Natural killer cell (primary cell): Measurements from ENCODE around the gene ASIC1. TPM values are rescaled to one million over a fixed set of nuclear protein-coding genes. Genes with fewer than 3 reads are reported as not detected.

ENCODE experiments used
- ATAC-seq, 3 donors: fragments of 150-1000 bp in 2 of 3; fragments of 200-7000 bp in 1 of 3; cut with Tn5 transposase; 1 replicate in 1 of 3; 2 replicates in 2 of 3; pipeline ENCODE4 v1.10.0; 2021; ENCODE audit warnings: mild to moderate bottlenecking in 2 of 3, moderate library complexity in 2 of 3
- DNase-seq, 2 donors: peaks; one replicate each; pipeline versions ENCODE4 v3.0.0 to v3.0.0-alpha.2; 2013 to 2021; ENCODE audit warnings: mixed read lengths in 1 of 2
- H3K27ac ChIP-seq: one replicate; pipeline ENCODE4 v1.5.1; 2013; ENCODE audit warnings: mild to moderate bottlenecking, low read length
- H3K27me3 ChIP-seq: one replicate; pipeline ENCODE4 v1.6.1; 2013; ENCODE audit warnings: low read length; ENCODE audit not compliant: control insufficient read depth, insufficient read depth
- H3K36me3 ChIP-seq: one replicate; pipeline ENCODE4 v1.6.1; 2013; ENCODE audit warnings: low read length; ENCODE audit not compliant: control insufficient read depth, insufficient read depth
- H3K4me1 ChIP-seq: one replicate; pipeline ENCODE4 v1.6.1; 2013; ENCODE audit warnings: low read length; ENCODE audit not compliant: control insufficient read depth, insufficient read depth
- H3K4me3 ChIP-seq: one replicate; pipeline ENCODE4 v1.5.1; 2013; ENCODE audit warnings: low read length
- H3K9me3 ChIP-seq: one replicate; pipeline ENCODE4 v1.6.1; 2013; ENCODE audit warnings: low read length; ENCODE audit not compliant: control insufficient read depth, insufficient read depth
- H3K27ac Mint-ChIP-seq, 2 donors: one replicate each; pipeline ENCODE4 v1.8.0; 2022; ENCODE audit warnings: mild to moderate bottlenecking in 2 of 2, mixed read lengths in 2 of 2, moderate library complexity in 1 of 2
- H3K27me3 Mint-ChIP-seq, 2 donors: one replicate each; pipeline ENCODE4 v1.8.0; 2022; ENCODE audit warnings: low read depth in 2 of 2, mixed read lengths in 2 of 2
- H3K36me3 Mint-ChIP-seq: one replicate; pipeline ENCODE4 v1.8.0; 2022; ENCODE audit warnings: mixed read lengths
- H3K4me1 Mint-ChIP-seq, 2 donors: one replicate each; pipeline ENCODE4 v1.8.0; 2022; ENCODE audit warnings: mixed read lengths in 2 of 2
- H3K4me3 Mint-ChIP-seq: one replicate; pipeline ENCODE4 v1.8.0; 2022; ENCODE audit warnings: mild to moderate bottlenecking, moderate library complexity, mixed read lengths
- H3K9me3 Mint-ChIP-seq, 2 donors: one replicate each; pipeline ENCODE4 v1.8.0; 2022; ENCODE audit warnings: mixed read lengths in 2 of 2
- WGBS: methylation state at CpG from one replicate; pipeline ENCODE4 v1.1.7; 2013; ENCODE audit warnings: missing lambda C conversion rate; ENCODE audit not compliant: insufficient coverage; 5-methylcytosine and 5-hydroxymethylcytosine counted together
- intact Hi-C: fragments of 100-400 bp; cut with micrococcal nuclease; formaldehyde crosslinking; loops from one replicate; pipeline ENCODE4 v1.14.2; 2022
- total RNA-seq, 4 donors: library from RNA; stranded (reverse); fragments of 120-200 nt in 1 of 4; gene quantifications; one replicate each; pipeline versions ENCODE4 v1.2.3 to v1.2.4, GENCODE V29; 2013 to 2022
- TF ChIP-seq, protein P1 (sequence below): fragments of 200-600 bp; IDR thresholded peaks from one replicate; pipeline ENCODE4 v1.8.0; 2022; ENCODE audit warnings: antibody characterized with exemption

The ASIC1 gene
- total RNA-seq, 3 donors from 2014 or later (not counting 1 experiment from before 2014, with no cell fraction given) = 0.21 TPM; not detected in 2

DNA sequence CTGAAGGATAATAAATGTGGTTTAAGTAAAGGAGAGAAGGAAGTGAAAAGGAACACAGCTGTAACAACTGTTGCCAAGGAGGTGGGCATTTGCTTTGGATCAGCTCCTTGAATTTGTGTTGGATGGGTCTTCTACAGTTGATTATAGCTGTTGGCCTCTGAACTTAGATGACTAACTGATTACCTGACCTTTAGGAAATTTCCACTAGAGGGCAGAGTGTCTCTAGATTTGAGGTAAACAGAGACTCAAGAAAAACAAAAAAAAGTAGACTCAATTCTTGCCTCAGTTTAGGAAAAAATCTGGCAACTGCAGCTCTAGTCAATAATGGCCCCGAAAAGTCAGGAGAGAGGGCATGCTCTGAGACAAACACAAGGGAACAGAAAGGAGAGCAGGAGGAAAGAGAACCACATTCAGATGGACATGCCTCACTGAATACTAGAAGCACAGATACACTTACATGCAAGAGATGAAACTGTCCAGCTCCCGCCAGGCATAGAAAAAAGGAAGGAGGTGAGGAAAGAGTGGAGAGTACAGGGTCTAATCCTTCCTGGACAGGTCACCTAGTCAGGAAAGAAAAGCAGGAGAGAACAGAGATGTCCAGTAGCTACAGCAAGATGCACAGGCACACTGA, 75.2 kb downstream of the ASIC1 start:
- TF ChIP-seq, protein P1, sequence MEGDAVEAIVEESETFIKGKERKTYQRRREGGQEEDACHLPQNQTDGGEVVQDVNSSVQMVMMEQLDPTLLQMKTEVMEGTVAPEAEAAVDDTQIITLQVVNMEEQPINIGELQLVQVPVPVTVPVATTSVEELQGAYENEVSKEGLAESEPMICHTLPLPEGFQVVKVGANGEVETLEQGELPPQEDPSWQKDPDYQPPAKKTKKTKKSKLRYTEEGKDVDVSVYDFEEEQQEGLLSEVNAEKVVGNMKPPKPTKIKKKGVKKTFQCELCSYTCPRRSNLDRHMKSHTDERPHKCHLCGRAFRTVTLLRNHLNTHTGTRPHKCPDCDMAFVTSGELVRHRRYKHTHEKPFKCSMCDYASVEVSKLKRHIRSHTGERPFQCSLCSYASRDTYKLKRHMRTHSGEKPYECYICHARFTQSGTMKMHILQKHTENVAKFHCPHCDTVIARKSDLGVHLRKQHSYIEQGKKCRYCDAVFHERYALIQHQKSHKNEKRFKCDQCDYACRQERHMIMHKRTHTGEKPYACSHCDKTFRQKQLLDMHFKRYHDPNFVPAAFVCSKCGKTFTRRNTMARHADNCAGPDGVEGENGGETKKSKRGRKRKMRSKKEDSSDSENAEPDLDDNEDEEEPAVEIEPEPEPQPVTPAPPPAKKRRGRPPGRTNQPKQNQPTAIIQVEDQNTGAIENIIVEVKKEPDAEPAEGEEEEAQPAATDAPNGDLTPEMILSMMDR = peak; percentile 68
- H3K27ac ChIP-seq = no peak overlapping the region
- Mint-ChIP-seq H3K27ac (peak overlapping the region; percentile 63 to 74), H3K36me3 (peaks cover 5% of the 10 kb centered on the region), H3K4me3 (no peak overlapping the region), H3K4me1 (peaks cover 5 to 9% of the 10 kb centered on the region in 2 donors), H3K27me3 (no peaks in the 10 kb centered on the region), H3K9me3 (no peaks in the 10 kb centered on the region)
- ATAC-seq = peak in 1 of 3 donors; percentile 70
- no peaks in the 10 kb centered on the region for H3K9me3 ChIP-seq
- WGBS = 79% methylated on average over 2 of the region's 2 CpGs
- intact Hi-C loops = loop anchor here (1.0 kb wide), 1 partner anchor 43 kb away; no protein-coding TSS in a partner anchor
- H3K36me3 ChIP-seq = peaks cover 70% of the 10 kb centered on the region
- no peaks in the 10 kb centered on the region for H3K4me1 ChIP-seq
- H3K4me3 ChIP-seq = no peak overlapping the region
- DNase-seq = peak in 1 of 2 donors; percentile 59
- no peaks in the 10 kb centered on the region for H3K27me3 ChIP-seq

Other genes with a start within 250 kb of the ASIC1 start
- gene NCKAP5L, start 229.2 kb upstream of the ASIC1 start, total RNA-seq = 10 to 100 TPM; 16.7 to 19.3 (median 16.8) TPM
- 1 to 10 TPM; 4.0 to 6.0 (median 4.4) TPM for gene BCDIN3D, start 214.5 kb upstream of the ASIC1 start, total RNA-seq
- gene FAIM2, start 153.7 kb upstream of the ASIC1 start, total RNA-seq = under 1 TPM in 2 of 3 donors, not detected in 1; 0.09 to 0.57 TPM
- gene AQP2, start 106.9 kb upstream of the ASIC1 start, total RNA-seq = not detected
- not detected for gene AQP5, start 95.7 kb upstream of the ASIC1 start, total RNA-seq
- gene AQP6, start 84.6 kb upstream of the ASIC1 start, total RNA-seq = not detected
- gene RACGAP1, start 32.1 kb upstream of the ASIC1 start, total RNA-seq = 10 to 100 TPM in 1 of 3 donors, 1 to 10 TPM in 2; 6.1 to 11.6 (median 8.7) TPM
- 10 to 100 TPM; 81.3 to 97.0 (median 88.6) TPM for gene SMARCD1, start 27.7 kb downstream of the ASIC1 start, total RNA-seq
- gene GPD1, start 46.4 kb downstream of the ASIC1 start, total RNA-seq = under 1 TPM in 1 of 3 donors, not detected in 2; 0.65 TPM
- 10 to 100 TPM; 32.8 to 42.6 (median 36.7) TPM for gene COX14, start 54.6 kb downstream of the ASIC1 start, total RNA-seq
- 10 to 100 TPM; 69.9 to 81.2 (median 75.8) TPM for gene CERS5, start 109.8 kb downstream of the ASIC1 start, total RNA-seq
- gene LIMA1, start 225.9 kb downstream of the ASIC1 start, total RNA-seq = 10 to 100 TPM; 12.0 to 16.2 (median 13.7) TPM